SK-N-SH treated with all-trans-retinoic acid at 6 μM for 48 hours (cell line): ENCODE measurements around the gene LPAR3.

ENCODE experiments used
- ARNTL ChIP-seq: fragments of 450-650 bp; formaldehyde crosslinking; IDR thresholded peaks from 2 replicates; pipeline ENCODE4 v1.5.0; 2020; ENCODE audit warnings: low read depth, mild to moderate bottlenecking, moderate library complexity, borderline replicate concordance
- CREB5 ChIP-seq: fragments of 250-450 bp; sonication (Bioruptor Pico); IDR thresholded peaks from 2 replicates; pipeline ENCODE4 v1.5.1; 2020; ENCODE audit warnings: low read depth, mild to moderate bottlenecking, moderate library complexity
- CSDC2 ChIP-seq: fragments of 250-450 bp; sonication (Bioruptor Pico); IDR thresholded peaks from 2 replicates; pipeline ENCODE4 v1.5.0; 2020; ENCODE audit warnings: mild to moderate bottlenecking, moderate library complexity
- GLIS3 ChIP-seq: fragments of 250-450 bp; sonication (Bioruptor Pico); IDR thresholded peaks from 2 replicates; pipeline ENCODE4 v1.5.0; 2020; ENCODE audit warnings: mild to moderate bottlenecking, moderate library complexity
- OSR1 ChIP-seq: fragments of 250-450 bp; sonication (Bioruptor Pico); IDR thresholded peaks from 2 replicates; pipeline ENCODE4 v1.8.0; 2022; ENCODE audit warnings: moderate library complexity, mild to moderate bottlenecking, inconsistent platforms
- PATZ1 ChIP-seq: fragments of 250-450 bp; sonication (Bioruptor Pico); IDR thresholded peaks from 2 replicates; pipeline ENCODE4 v1.8.0; 2020; ENCODE audit warnings: mild to moderate bottlenecking, moderate library complexity, borderline replicate concordance
- POU6F1 ChIP-seq: fragments of 250-450 bp; sonication (Bioruptor Pico); IDR thresholded peaks from 2 replicates; pipeline ENCODE4 v1.8.0; 2021; ENCODE audit warnings: low read depth, mild to moderate bottlenecking, moderate library complexity, borderline replicate concordance
- RARB ChIP-seq: fragments of 250-450 bp; sonication (Bioruptor Pico); IDR thresholded peaks from 2 replicates; pipeline ENCODE4 v1.8.0; 2021; ENCODE audit warnings: mild to moderate bottlenecking, moderate library complexity
- SNAI2 ChIP-seq: fragments of 250-450 bp; sonication (Bioruptor Pico); IDR thresholded peaks from 2 replicates; pipeline ENCODE4 v1.5.0; 2020; ENCODE audit warnings: mild to moderate bottlenecking, moderate library complexity
- ZC3H10 ChIP-seq: fragments of 250-450 bp; sonication (Bioruptor Pico); IDR thresholded peaks from 2 replicates; pipeline ENCODE4 v1.5.1; 2021; ENCODE audit warnings: mild to moderate bottlenecking, moderate library complexity
- ZFP3 ChIP-seq: fragments of 250-450 bp; sonication (Bioruptor Pico); IDR thresholded peaks from 2 replicates; pipeline ENCODE4 v1.5.0; 2020; ENCODE audit warnings: mild to moderate bottlenecking, moderate library complexity
- ZNF565 ChIP-seq: fragments of 450-650 bp; formaldehyde crosslinking; conservative IDR thresholded peaks from 2 replicates; pipeline ENCODE4 v1.5.0; 2020; ENCODE audit warnings: low read depth, mild to moderate bottlenecking, moderate library complexity
- ZNF8 ChIP-seq: fragments of 450-650 bp; formaldehyde crosslinking; IDR thresholded peaks from 2 replicates; pipeline ENCODE4 v1.5.0; 2020; ENCODE audit warnings: mild to moderate bottlenecking, moderate library complexity

GRCh38 chr1:84861988-84862644 lies 30.9 kb downstream of the LPAR3 start:
- TF ChIP-seq RARB (CRISPR knock-in tag) (no peak), POU6F1 (no peak), CREB5 (CRISPR knock-in tag) (no peak), CSDC2 (CRISPR knock-in tag) (no peak), ZNF8 (CRISPR knock-in tag) (no peak), ZNF565 (CRISPR knock-in tag) (no peak), OSR1 (CRISPR knock-in tag) (no peak), GLIS3 (CRISPR knock-in tag) (no peak), PATZ1 (CRISPR knock-in tag) (no peak), SNAI2 (no peak), ZFP3 (CRISPR knock-in tag) (no peak), ARNTL (CRISPR knock-in tag) (no peak), ZC3H10 (CRISPR knock-in tag) (no peak)
